A549 (cell line): ENCODE measurements around the gene ANKRD11.

Experiments
- CTCF ChIP-seq: fragments of >200 bp; sonication (Bioruptor Twin); formaldehyde crosslinking; IDR thresholded peaks from 3 replicates; pipeline ENCODE4 v1.5.1; 2016
- KDM5A ChIP-seq: fragments of 200-600 bp; sonication (generic); IDR thresholded peaks from 2 replicates; pipeline ENCODE4 v1.6.1; 2016; ENCODE audit warnings: antibody characterized with exemption, mild to moderate bottlenecking
- MAFK ChIP-seq: fragments of 450-650 bp; IDR thresholded peaks from 2 replicates; pipeline ENCODE4 v1.6.1; 2014; ENCODE audit not compliant: partially characterized antibody
- POLR2A ChIP-seq: IDR thresholded peaks from 2 replicates; pipeline ENCODE4 v1.6.1; 2012; ENCODE audit warnings: mild to moderate bottlenecking, low read length
- RAD21 ChIP-seq, 2 experiments: fragments of >200 bp in 1 of 2; sonication (Bioruptor Twin) in 1 of 2; formaldehyde crosslinking in 1 of 2; IDR thresholded peaks in 1 of 2; conservative IDR thresholded peaks in 1 of 2; 2 replicates in 1 of 2; 3 replicates in 1 of 2; pipeline ENCODE4 v1.6.1; 2012 to 2018; ENCODE audit warnings: inconsistent platforms in 1 of 2
- TP53 ChIP-seq: fragments of 250-450 bp; sonication (Bioruptor Pico); IDR thresholded peaks from 2 replicates; pipeline ENCODE4 v1.5.0; 2021; ENCODE audit warnings: mild to moderate bottlenecking, moderate library complexity

DNA sequence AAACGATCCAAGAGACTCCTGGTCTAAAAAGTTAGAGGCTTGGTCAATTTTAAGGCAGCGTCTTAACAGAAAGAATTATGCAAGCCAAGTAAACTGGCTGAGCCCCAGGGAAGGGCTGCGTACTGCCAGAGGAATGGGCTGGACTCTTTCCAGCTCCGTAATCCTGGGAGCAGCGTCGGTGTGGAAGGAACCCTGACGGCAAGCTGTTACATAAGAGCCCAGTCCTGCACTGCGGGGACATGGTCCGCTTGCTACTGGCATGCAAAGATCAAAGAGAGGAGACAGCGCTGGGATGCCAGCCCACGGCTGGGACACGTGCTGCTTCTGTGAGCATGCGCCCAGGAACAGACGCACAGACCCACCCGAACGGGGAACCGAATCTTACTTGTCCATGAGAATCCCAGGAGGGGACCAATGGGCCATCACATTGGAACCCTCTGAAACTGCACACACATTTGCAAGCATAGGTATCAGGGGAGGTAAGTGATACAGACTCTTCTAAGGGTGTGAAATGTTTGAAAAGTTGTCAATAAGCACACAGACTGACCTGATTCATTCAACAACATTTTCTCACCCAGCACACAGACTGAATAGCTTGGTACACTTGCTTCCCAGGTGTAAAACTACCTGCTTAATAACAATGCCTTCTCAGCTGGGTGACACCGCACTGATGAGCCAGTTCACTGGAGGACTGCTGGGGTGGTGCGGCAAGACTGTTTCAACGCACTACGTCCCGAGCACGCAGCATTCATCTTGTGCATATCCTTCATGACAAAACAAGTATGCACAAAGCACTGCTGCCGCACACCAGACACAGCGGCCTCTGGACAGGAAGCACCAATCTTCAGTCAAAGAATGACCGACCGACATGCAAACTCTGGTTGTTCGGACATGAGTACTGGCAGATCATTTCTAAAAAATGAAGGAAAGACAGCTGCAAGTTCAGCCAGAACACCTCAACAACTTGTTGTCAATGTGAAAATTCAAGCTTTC is 94.9 kb downstream of the ANKRD11 start:
- TF ChIP-seq CTCF (no peak), TP53 (no peak), POLR2A (no peak), KDM5A (no peak), MAFK (no peak), RAD21 (conservative IDR thresholded peaks at IDR 0.05 in 1 of 2, IDR thresholded peaks at IDR 0.05 in 1 of 2) (peak in 1 of 2 experiments; percentile 25; a peak in 1 of 5 replicates)
